ENCODE results near the gene RABGAP1L.
"Not testable (repeated sequence)": the region's sequence is repeated elsewhere in the genome, so short reads cannot be mapped to it uniquely, and the experiment has no call there.

The RABGAP1L gene

GRCh38 chr1:174828264-174828663 lies 668.9 kb downstream of the RABGAP1L start:
- no peak for DNase-seq

- no peak for DNase-seq
Measured at GRCh38 chr1:174829990-174830389, 670.7 kb downstream of the RABGAP1L start.

- DNase-seq, result no peak
Measured at GRCh38 chr1:174836543-174836942, 677.2 kb downstream of the RABGAP1L start.

- no peak for DNase-seq
Measured at GRCh38 chr1:174837386-174837785, 678.1 kb downstream of the RABGAP1L start.

GRCh38 chr1:174839211-174839610 lies 679.9 kb downstream of the RABGAP1L start:
- peak; percentile 27 for DNase-seq

GRCh38 chr1:174841747-174842146 lies 682.4 kb downstream of the RABGAP1L start:
- peak; percentile 20 for DNase-seq

- peak; percentile 23 for DNase-seq
Measured at GRCh38 chr1:174848593-174849560, 689.6 kb downstream of the RABGAP1L start.

GRCh38 chr1:174850726-174851125 lies 691.4 kb downstream of the RABGAP1L start:
- DNase-seq, result no peak

- DNase-seq, result no peak
Measured at GRCh38 chr1:174858301-174858700, 699.0 kb downstream of the RABGAP1L start.

- DNase-seq, result no peak
Measured at GRCh38 chr1:174870319-174870718, 711.0 kb downstream of the RABGAP1L start.

- DNase-seq, result no peak
Measured at GRCh38 chr1:174871886-174872285, 712.6 kb downstream of the RABGAP1L start.

- peak; percentile 18 for DNase-seq
Measured at GRCh38 chr1:174872615-174873058, 713.3 kb downstream of the RABGAP1L start.

GRCh38 chr1:174874331-174875053 lies 715.2 kb downstream of the RABGAP1L start:
- DNase-seq, result no peak

GRCh38 chr1:174875306-174875705 lies 716.0 kb downstream of the RABGAP1L start:
- no peak for DNase-seq

- no peak for DNase-seq
Measured at GRCh38 chr1:174877208-174877673, 717.9 kb downstream of the RABGAP1L start.

GRCh38 chr1:174880171-174880570 lies 720.9 kb downstream of the RABGAP1L start:
- DNase-seq, result peak; percentile 15

- peak; percentile 11 for DNase-seq
Measured at GRCh38 chr1:174883409-174883808, 724.1 kb downstream of the RABGAP1L start.

GRCh38 chr1:174884038-174884437 lies 724.7 kb downstream of the RABGAP1L start:
- DNase-seq, result no peak

- DNase-seq, result no peak
Measured at GRCh38 chr1:174884566-174884965, 725.2 kb downstream of the RABGAP1L start.

- no peak for DNase-seq
Measured at GRCh38 chr1:174890024-174890423, 730.7 kb downstream of the RABGAP1L start.

GRCh38 chr1:174892016-174892415 lies 732.7 kb downstream of the RABGAP1L start:
- no peak for DNase-seq

- no peak for DNase-seq
Measured at GRCh38 chr1:174894117-174894762, 734.9 kb downstream of the RABGAP1L start.

GRCh38 chr1:174895610-174896009 lies 736.3 kb downstream of the RABGAP1L start:
- DNase-seq, result not testable (repeated sequence)

All from fibroblast of skin of back (primary cell).